Colonic mucosa (tissue), 4 donors: ENCODE measurements around the gene PTPN20. TPM values are rescaled to one million over a fixed set of nuclear protein-coding genes. Genes with fewer than 3 reads are reported as not detected.

Experiments used
- DNase-seq: peaks from one replicate; pipeline ENCODE4 v3.0.0-alpha.2; 2020
- H3K27ac ChIP-seq: fragments of 200-600 bp; one replicate; pipeline ENCODE4 v1.8.0; 2021
- H3K27me3 ChIP-seq: fragments of 200-600 bp; one replicate; pipeline ENCODE4 v1.8.0; 2021
- H3K36me3 ChIP-seq: fragments of 200-600 bp; one replicate; pipeline ENCODE4 v1.8.0; 2021
- H3K4me1 ChIP-seq: fragments of 200-600 bp; one replicate; pipeline ENCODE4 v1.8.0; 2021; ENCODE audit warnings: mild to moderate bottlenecking
- H3K4me3 ChIP-seq: fragments of 200-600 bp; one replicate; pipeline ENCODE4 v1.8.0; 2021
- H3K9ac ChIP-seq, 2 donors: one replicate each; pipeline ENCODE4 v1.7.0; 2013; ENCODE audit warnings: control low read depth in 2 of 2, low read depth in 2 of 2, low read length in 2 of 2
- H3K9me3 ChIP-seq: fragments of 200-600 bp; one replicate; pipeline ENCODE4 v1.8.0; 2021
- intact Hi-C: fragments of 100-400 bp; cut with DNase I; formaldehyde crosslinking; loops from one replicate; pipeline ENCODE4 v1.14.1; 2022
- total RNA-seq, 2 donors: library from RNA; stranded (reverse); fragmentation: NEBNext Ultra II Directional in 1 of 2; extraction: Animal tissue kit (Norgen Biotek cat#: 25700) in 1 of 2; gene quantifications; one replicate each; pipeline ENCODE4 v1.2.1, GENCODE V29; 2021
- TF ChIP-seq, protein P1 (sequence below): fragments of 200-600 bp; IDR thresholded peaks from one replicate; pipeline ENCODE4 v1.8.0; 2022; ENCODE audit warnings: antibody characterized with exemption, mild to moderate bottlenecking
- donor health status: healthy.
- donor health status: DM: no; HTN: no; CAD: no.
- donor health status: DM: no; HTN: no; CAD: no.

The PTPN20 gene
- total RNA-seq, 2 donors from 2014 or later: 2.7 to 4.9 TPM

DNA sequence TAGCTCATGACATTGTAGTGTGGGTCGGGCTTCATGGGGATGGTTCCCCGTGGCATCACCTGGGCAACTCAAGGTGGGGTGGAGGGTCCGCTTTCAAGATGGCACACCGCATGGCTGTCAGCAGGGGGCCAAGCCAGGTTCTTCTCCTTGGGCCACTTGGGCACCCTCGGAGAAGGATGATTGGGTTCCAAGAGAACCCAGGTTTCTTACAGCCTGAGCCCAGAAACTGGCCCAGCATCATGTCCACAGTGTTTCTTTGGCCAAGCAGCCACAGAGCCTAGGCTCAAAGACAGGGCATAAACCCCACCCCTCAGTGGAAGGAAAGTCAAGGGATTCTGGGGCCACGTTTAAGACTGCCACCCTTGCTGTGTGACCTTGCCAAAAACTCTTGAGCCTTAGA is 110.6 kb downstream of the PTPN20 start:
- H3K9ac ChIP-seq: no peak overlapping the region
- no peak overlapping the region for H3K27ac ChIP-seq
- no peak for DNase-seq
- intact Hi-C loops: loop anchor here (5.0 kb wide), 1 partner anchor 290 kb away; no protein-coding TSS in a partner anchor
- TF ChIP-seq, protein P1, sequence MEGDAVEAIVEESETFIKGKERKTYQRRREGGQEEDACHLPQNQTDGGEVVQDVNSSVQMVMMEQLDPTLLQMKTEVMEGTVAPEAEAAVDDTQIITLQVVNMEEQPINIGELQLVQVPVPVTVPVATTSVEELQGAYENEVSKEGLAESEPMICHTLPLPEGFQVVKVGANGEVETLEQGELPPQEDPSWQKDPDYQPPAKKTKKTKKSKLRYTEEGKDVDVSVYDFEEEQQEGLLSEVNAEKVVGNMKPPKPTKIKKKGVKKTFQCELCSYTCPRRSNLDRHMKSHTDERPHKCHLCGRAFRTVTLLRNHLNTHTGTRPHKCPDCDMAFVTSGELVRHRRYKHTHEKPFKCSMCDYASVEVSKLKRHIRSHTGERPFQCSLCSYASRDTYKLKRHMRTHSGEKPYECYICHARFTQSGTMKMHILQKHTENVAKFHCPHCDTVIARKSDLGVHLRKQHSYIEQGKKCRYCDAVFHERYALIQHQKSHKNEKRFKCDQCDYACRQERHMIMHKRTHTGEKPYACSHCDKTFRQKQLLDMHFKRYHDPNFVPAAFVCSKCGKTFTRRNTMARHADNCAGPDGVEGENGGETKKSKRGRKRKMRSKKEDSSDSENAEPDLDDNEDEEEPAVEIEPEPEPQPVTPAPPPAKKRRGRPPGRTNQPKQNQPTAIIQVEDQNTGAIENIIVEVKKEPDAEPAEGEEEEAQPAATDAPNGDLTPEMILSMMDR: no peak
- H3K4me1 ChIP-seq: no peaks in the 10 kb centered on the region
- no peaks in the 10 kb centered on the region for H3K36me3 ChIP-seq
- no peak overlapping the region for H3K4me3 ChIP-seq
- H3K27me3 ChIP-seq: no peaks in the 10 kb centered on the region
- no peaks in the 10 kb centered on the region for H3K9me3 ChIP-seq

DNA sequence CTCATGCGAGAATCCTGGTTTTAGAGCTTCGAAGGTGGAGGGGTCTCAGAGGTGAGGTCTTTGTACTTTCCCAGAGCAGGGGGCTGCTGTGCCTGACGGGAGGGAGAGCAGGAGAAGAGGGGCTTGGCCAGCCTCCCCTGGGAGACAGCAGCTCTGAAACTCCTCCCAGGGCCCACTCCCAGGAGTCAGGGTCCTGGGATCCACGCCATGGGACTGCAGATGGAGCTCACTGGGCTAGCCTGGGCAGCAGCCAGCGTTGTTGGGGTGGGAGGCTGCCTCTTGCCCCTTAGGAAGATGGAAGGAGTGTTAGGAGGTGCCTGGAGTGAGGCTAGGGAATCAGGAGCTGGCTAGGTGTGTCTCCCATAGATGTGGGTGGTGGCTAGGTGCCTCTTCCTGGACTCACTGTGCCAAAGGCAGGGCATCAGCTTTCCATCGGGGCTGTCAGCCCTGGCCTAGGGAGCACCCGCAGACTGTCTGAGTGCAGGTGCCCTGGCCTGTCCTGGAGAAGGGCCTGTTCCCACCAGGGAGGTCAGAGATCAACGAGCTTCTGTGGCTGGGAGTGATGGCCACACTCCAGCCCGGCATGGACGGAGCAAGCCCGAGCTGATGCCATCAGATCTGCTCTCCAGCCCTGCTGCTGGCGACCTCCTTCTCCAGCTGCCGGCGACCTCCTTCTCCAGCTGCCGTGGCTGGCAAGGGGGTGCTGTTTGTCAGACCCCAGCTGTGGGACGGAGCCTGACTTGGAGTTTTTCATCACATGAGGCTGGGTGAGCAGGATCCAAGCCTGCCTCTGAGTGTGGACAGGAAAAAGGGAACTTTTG is 111.3 kb downstream of the PTPN20 start:
- intact Hi-C loops: loop anchor here (5.0 kb wide), 1 partner anchor 290 kb away; no protein-coding TSS in a partner anchor

DNA sequence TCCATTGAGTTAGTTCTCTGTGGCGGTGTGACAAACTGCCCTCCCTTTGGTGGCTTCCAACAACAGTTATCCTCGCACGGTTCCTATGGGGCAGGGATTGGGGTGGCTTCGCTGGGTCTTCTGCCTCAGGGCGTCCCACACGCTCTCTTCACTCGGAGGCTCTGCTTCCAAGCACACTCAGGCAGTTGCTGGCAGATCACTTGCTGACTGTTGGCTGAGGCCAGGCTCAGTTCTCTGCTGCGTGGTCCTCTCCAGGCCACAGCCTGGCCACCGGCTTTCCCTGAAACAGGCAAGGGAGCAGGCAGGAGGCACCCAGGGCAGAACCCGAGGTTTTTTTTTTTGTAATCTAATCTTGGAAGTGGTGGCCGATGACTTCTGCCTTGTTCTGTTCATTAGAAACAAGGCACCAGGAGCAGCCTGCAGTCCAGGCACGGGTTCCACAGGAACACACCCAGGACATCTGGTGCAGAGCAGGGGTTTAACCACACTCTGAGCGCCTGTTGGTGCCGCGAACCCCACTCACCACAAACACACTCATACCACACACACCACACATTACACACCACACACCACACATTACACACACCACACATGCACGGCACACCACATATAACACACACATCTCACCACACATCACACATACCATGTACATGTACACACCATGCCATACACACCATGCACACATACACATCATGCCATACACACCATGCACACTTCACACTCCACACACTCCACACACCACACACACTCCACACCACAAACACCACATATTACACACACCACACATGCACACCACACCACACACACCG is 112.2 kb downstream of the PTPN20 start:
- H3K4me1 ChIP-seq: no peaks in the 10 kb centered on the region
- no peak overlapping the region for H3K9ac ChIP-seq
- H3K27me3 ChIP-seq: no peaks in the 10 kb centered on the region
- no peaks in the 10 kb centered on the region for H3K36me3 ChIP-seq
- DNase-seq: no peak
- intact Hi-C loops: loop anchor here (5.0 kb wide), 1 partner anchor 289 kb away; no protein-coding TSS in a partner anchor
- TF ChIP-seq, protein P1: no peak
- no peak overlapping the region for H3K27ac ChIP-seq
- H3K4me3 ChIP-seq: no peak overlapping the region
- H3K9me3 ChIP-seq: no peaks in the 10 kb centered on the region

More for the DNA sequence above, 111.3 kb downstream of the PTPN20 start:
- TF ChIP-seq, protein P1: no peak
- H3K4me3 ChIP-seq: no peak overlapping the region
- no peak overlapping the region for H3K27ac ChIP-seq
- no peak overlapping the region for H3K9ac ChIP-seq
- H3K4me1 ChIP-seq: no peaks in the 10 kb centered on the region
- no peak for DNase-seq
- no peaks in the 10 kb centered on the region for H3K27me3 ChIP-seq
- no peaks in the 10 kb centered on the region for H3K9me3 ChIP-seq
- no peaks in the 10 kb centered on the region for H3K36me3 ChIP-seq

DNA sequence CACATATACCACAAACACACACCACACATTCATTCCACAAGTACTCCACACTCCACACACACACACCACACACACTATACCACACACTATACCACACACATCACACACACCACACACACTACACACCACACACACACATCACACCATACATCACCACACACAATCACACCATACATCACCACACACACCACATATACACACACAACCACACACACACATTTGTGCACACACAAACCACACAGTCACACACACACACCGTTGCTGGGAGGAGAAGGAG is 112.8 kb downstream of the PTPN20 start:
- H3K9ac ChIP-seq: no peak overlapping the region
- no peak overlapping the region for H3K4me3 ChIP-seq
- H3K4me1 ChIP-seq: no peaks in the 10 kb centered on the region
- no peaks in the 10 kb centered on the region for H3K9me3 ChIP-seq
- no peak overlapping the region for H3K27ac ChIP-seq
- no peak for DNase-seq
- H3K36me3 ChIP-seq: no peaks in the 10 kb centered on the region
- no peaks in the 10 kb centered on the region for H3K27me3 ChIP-seq
- TF ChIP-seq, protein P1: no peak
- intact Hi-C loops: loop anchor here (5.0 kb wide), 1 partner anchor 288 kb away; no protein-coding TSS in a partner anchor

DNA sequence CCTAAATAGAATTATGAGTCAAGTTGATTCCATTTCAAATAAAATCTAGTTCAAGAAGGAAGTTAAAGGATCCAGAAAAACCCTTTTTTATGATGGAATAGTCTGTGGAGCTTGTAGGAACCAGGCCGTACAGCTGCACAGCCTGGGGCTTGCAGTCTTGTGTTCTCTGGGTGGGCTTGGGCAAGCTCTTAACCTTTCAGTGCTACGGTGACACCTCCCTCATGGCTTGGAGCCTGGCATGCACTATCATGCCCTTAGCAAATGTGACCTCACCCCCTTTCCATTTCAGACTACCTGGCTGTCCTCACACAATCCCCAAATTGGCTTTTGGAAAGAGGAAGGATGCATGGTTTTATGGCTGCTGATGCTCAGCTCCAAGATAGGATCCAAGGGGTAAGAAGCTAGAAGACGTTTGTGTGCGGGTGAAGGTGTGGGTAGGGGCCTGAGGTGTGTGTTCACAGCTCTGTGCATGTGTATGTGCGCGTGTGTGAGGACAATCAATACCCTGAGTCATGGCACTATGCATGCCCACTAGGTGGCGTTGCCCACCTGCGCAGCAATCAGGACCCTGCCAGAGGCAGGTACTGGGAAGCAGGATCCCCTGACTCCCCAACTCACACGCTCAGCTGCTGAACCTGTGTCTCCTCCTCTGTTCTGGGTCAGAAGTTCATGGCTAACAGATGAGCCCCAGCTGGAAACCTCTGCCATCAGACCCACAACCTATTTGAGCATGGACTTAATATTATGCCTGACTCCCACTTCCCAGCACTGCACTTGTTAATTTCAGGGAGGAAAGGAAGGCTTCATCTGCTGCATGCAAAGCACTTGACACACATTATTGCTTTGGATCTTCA is 113.4 kb downstream of the PTPN20 start:
- H3K9ac ChIP-seq: no peak overlapping the region
- no peaks in the 10 kb centered on the region for H3K4me1 ChIP-seq
- intact Hi-C loops: loop anchor here (5.0 kb wide), 1 partner anchor 288 kb away; no protein-coding TSS in a partner anchor
- no peak overlapping the region for H3K27ac ChIP-seq
- TF ChIP-seq, protein P1: peak; percentile 81
- H3K36me3 ChIP-seq: no peaks in the 10 kb centered on the region
- peak; percentile 65 for DNase-seq
- H3K9me3 ChIP-seq: no peaks in the 10 kb centered on the region
- no peaks in the 10 kb centered on the region for H3K27me3 ChIP-seq
- no peak overlapping the region for H3K4me3 ChIP-seq
